ENCODE data around the gene SOCS3.

SOCS3 gene

DNA sequence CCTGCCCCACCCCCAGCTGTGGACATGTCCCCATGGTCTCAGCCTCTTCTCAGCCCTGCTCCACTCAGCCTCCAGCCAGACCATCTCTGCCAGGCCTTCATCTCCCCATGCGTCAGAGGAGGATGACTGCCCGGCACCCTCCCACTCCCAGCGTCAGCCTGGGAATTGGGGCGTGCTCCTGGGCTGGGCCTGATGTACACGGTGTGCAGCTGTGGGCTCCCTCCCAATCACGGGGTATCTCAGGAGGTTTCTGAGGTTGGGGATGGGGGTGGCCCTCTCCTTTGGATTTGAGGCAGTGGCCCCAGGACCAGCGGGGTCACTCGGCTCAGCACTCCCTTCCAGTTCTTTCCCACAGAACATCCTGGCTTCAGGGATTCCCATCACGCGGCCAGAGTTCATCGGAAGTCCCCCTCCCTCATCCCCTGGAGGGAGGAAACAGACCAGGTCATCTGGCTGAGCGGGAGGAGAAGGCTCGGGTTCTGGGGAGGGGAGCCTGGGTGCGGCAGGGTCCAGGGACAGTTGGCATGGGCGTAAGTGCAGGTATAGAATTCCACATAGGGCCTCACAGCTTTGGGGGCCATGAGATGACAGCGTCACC is 36.9 kb downstream of the SOCS3 start:
- no peak for DNase-seq (ENCODE audit: low read depth)
- H3K4me3 ChIP-seq (ENCODE audit: low read length), result no peak overlapping the region
- TF ChIP-seq, protein P1, sequence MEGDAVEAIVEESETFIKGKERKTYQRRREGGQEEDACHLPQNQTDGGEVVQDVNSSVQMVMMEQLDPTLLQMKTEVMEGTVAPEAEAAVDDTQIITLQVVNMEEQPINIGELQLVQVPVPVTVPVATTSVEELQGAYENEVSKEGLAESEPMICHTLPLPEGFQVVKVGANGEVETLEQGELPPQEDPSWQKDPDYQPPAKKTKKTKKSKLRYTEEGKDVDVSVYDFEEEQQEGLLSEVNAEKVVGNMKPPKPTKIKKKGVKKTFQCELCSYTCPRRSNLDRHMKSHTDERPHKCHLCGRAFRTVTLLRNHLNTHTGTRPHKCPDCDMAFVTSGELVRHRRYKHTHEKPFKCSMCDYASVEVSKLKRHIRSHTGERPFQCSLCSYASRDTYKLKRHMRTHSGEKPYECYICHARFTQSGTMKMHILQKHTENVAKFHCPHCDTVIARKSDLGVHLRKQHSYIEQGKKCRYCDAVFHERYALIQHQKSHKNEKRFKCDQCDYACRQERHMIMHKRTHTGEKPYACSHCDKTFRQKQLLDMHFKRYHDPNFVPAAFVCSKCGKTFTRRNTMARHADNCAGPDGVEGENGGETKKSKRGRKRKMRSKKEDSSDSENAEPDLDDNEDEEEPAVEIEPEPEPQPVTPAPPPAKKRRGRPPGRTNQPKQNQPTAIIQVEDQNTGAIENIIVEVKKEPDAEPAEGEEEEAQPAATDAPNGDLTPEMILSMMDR (IDR thresholded peaks at IDR 0.05; ENCODE audit: insufficient read depth, low read depth, low read length, missing control alignments), result no peak

DNA sequence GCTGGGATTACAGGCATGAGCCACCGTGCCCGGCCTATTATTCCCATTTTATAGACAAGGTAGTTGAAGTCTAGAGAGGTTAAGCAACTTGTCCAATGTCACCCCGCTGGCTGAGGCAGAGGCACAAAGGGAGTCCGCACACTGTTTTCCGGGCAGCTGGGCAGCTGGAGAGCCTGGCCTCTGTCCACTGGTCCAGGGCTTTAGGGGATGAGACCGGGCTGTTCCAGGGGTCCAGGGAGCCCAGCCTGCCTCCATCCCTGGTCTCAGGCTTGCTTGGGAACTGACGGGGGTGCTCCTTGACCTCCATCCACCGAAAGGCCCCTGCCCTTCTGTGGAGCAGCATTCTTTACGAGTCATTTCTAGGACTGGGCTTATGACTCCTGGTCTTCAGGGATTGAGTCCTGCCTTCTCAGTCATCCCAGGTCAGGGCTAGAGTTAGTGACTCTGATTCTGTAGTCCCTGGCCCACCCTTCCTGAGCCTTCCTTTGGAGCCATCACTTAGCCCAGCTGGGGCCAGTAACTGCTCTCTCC is 37.5 kb downstream of the SOCS3 start:
- no peak overlapping the region for H3K4me3 ChIP-seq (ENCODE audit: low read length)
- TF ChIP-seq, protein P1 (IDR thresholded peaks at IDR 0.05; ENCODE audit: insufficient read depth, low read depth, low read length, missing control alignments), result no peak
- DNase-seq (ENCODE audit: low read depth), result no peak

DNA sequence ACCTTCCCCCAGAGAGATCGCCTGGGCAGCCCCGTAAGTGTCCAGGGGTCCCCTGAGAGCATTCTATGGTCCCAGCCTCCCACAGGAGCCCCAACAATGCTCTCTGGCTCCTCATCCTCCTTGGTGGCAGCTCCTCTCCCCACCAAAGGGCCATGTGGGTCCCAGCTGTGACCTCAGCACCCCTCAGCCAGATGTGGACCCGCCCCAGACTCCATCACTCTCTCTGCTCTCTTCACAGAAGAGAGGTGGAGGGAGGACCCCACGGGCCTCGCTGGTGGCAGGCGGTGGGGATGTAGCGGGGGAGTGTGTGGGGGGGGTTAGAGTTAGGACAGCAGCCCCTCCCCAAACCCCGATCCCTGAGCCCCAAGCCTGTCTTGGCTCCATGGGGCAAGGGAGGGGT is 41.0 kb downstream of the SOCS3 start:
- H3K4me3 ChIP-seq (ENCODE audit: low read length), result no peak overlapping the region
- DNase-seq (ENCODE audit: low read depth), result no peak
- TF ChIP-seq, protein P1 (IDR thresholded peaks at IDR 0.05; ENCODE audit: insufficient read depth, low read depth, low read length, missing control alignments), result no peak

DNA sequence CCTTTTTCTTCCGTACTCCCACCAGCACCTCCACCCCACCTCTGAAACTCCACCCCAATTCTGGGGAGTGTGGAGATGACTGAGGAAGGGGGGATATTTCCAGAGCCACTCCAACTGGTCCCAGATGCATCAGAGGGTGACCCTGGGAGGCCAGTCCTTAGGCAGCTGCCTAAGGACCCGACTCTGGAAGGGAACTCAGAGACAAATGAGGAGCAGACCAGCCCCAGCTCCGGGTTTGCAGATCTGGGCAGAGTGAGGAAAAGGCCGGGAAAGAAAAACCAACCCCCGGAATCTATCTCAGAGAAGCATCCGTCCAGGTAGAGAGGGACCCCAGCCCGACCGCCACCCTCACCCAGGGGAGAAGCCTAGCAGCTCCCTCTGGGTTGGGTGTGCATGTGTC is 41.5 kb downstream of the SOCS3 start:
- no peak for DNase-seq (ENCODE audit: low read depth)

DNA sequence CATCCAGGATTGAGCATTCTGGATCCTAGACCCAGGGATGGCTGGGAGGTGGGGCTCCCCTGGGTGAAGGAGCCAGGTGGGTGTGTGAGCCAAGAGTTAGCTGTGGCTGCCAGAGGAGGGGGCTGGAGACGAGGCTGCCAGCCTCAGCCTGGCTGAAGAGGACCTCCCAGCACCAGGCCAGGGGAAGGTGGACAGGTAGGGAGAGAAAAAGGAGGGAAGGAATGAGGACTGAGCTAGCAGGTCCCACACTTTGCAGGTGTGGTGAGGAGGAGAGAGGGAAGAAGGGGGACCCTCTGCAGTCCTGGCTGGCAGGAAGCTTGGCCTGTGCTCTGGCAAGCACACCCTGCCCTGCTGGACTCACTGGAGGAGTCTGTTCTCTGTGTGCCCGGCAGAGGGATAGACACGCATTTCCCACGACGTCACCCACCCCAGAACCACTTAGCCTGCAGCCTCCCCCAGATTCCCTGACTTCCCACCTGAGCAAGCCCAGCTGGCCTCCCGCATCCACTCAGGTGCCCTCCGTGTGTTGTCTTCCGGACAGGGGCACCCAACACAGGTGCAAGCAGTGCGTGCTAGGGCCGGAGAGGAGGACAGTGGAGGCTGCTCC is 42.0 kb downstream of the SOCS3 start:
- TF ChIP-seq, protein P1 (IDR thresholded peaks at IDR 0.05; ENCODE audit: insufficient read depth, low read depth, low read length, missing control alignments), result no peak
- DNase-seq (ENCODE audit: low read depth), result no peak
- no peak overlapping the region for H3K4me3 ChIP-seq (ENCODE audit: low read length)

More for the DNA sequence above, 41.5 kb downstream of the SOCS3 start:
- no peak overlapping the region for H3K4me3 ChIP-seq (ENCODE audit: low read length)
- TF ChIP-seq, protein P1 (IDR thresholded peaks at IDR 0.05; ENCODE audit: insufficient read depth, low read depth, low read length, missing control alignments), result no peak

DNA sequence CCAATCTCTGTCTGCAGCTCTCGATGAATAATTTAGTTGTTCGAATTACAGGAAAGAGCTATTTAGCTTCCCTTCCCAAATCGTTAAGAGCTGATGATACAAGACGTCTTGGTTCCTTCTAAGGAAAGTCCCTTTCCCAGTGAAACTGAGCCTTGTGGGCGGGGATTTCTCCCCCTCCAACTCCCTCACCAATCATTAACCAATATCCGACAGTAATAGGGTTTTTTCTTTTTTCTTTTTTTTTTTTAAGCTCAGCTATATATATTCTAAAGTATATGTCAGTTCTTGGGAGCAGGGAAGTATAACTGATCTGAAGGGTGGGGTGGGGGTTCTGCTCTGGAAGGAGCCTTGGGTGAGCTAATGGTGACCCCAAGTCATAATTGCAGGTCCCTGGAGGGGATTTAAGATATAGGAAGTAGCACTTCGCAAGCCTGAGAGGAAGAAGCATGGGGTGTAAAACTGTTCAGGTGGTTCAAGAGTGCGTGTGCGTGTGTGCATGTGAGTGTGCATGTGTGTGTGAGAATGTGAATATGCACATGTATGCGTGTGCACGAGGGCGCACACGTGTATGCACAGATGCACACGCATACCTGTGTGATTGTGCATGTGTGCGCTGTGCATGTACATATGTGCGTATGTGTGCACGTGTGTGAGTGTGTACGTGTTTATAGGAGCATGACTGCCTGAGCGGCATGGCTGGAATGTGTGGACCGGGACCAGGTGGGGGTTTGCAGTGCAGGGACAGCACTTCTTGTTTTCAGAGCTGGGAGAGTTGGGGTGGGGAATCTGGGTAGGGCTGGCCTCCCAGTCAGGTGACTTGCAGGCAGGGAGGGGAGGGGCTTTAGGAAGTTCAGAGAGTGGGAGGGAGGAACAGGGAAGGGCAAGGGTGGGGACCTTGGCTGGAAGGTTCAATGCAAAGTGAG is 42.7 kb downstream of the SOCS3 start:
- no peak for DNase-seq (ENCODE audit: low read depth)
- no peak overlapping the region for H3K4me3 ChIP-seq (ENCODE audit: low read length)
- TF ChIP-seq, protein P1 (IDR thresholded peaks at IDR 0.05; ENCODE audit: insufficient read depth, low read depth, low read length, missing control alignments), result no peak
